Uterus (tissue), 4 donors: ENCODE measurements around the gene IAH1. TPM values are rescaled to one million over a fixed set of nuclear protein-coding genes. Genes with fewer than 3 reads are reported as not detected.

ENCODE experiments used
- DNase-seq, 2 donors: peaks; one replicate each; pipeline ENCODE4 v3.0.0-alpha.2; 2019 to 2020
- H3K27ac ChIP-seq, 2 donors: fragments of 200-600 bp; sonication (generic); 1 replicate in 1 of 2; 2 replicates in 1 of 2; pipeline ENCODE4 v1.5.1; 2016 to 2018
- H3K27me3 ChIP-seq, 2 donors: fragments of 200-600 bp; sonication (generic); one replicate each; pipeline ENCODE4 v1.5.1; 2018 to 2019; ENCODE audit warnings: control low read depth in 1 of 2
- H3K36me3 ChIP-seq, 2 donors: fragments of 200-600 bp; sonication (generic); one replicate each; pipeline ENCODE4 v1.5.1; 2019; ENCODE audit warnings: control low read depth in 1 of 2
- H3K4me1 ChIP-seq, 2 donors: fragments of 200-600 bp; sonication (generic); one replicate each; pipeline ENCODE4 v1.5.1; 2018 to 2019; ENCODE audit warnings: control low read depth in 1 of 2
- H3K4me3 ChIP-seq, 2 donors: fragments of 200-600 bp; sonication (generic); 1 replicate in 1 of 2; 2 replicates in 1 of 2; pipeline ENCODE4 v1.5.1; 2018 to 2019; ENCODE audit warnings: mild to moderate bottlenecking in 1 of 2
- H3K9me3 ChIP-seq, 2 donors: fragments of 200-600 bp; sonication (generic); one replicate each; pipeline ENCODE4 v1.5.1; 2019; ENCODE audit warnings: control low read depth in 1 of 2
- CTCF ChIP-seq, 4 experiments: fragments of 200-600 bp in 2 of 4; fragments of 450-650 bp in 2 of 4; sonication (generic) in 2 of 4; IDR thresholded peaks; one replicate each; pipeline ENCODE4 v1.5.1; 2016 to 2019; ENCODE audit warnings: antibody characterized with exemption in 4 of 4, mild to moderate bottlenecking in 2 of 4, moderate library complexity in 1 of 4
- POLR2A ChIP-seq, 2 donors: fragments of 450-650 bp; IDR thresholded peaks; one replicate each; pipeline ENCODE4 v1.6.1; 2016; ENCODE audit warnings: antibody characterized with exemption in 2 of 2, mild to moderate bottlenecking in 1 of 2, moderate library complexity in 1 of 2
- intact Hi-C: fragments of 100-400 bp; cut with DNase I; formaldehyde crosslinking; loops from one replicate; pipeline ENCODE4 v1.15.1; 2023; ENCODE audit warnings: low total_unique reads
- total RNA-seq, 4 donors: library from RNA; depleted of rRNA in 3 of 4; stranded (reverse); fragments of >200 nt in 3 of 4; gene quantifications; one replicate each; pipeline versions ENCODE4 v1.1.0 to v1.2.4, GENCODE V29; 2014 to 2023
- donor health status: DM: yes; HTN: yes; CAD: no.

The IAH1 gene
- total RNA-seq, 4 donors from 2014 or later = 32.4 to 59.1 (median 38.1) TPM

- H3K4me3 ChIP-seq = no peak overlapping the region
- no peak for DNase-seq
- TF ChIP-seq POLR2A (IDR thresholded peaks at IDR 0.05) (no peak), CTCF (IDR thresholded peaks at IDR 0.05) (no peak)
- intact Hi-C loops = no loop called here
- no peaks in the 10 kb centered on the region for H3K36me3 ChIP-seq
- H3K4me1 ChIP-seq = no peaks in the 10 kb centered on the region
- no peak overlapping the region for H3K27ac ChIP-seq
- H3K9me3 ChIP-seq = no peaks in the 10 kb centered on the region
- H3K27me3 ChIP-seq = no peaks in the 10 kb centered on the region
Observed at GRCh38 chr2:9524291-9524690, 49.9 kb downstream of the IAH1 start.

GRCh38 chr2:9525266-9525665 lies 50.9 kb downstream of the IAH1 start:
- Histone ChIP-seq H3K4me3 (no peak overlapping the region), H3K27me3 (no peaks in the 10 kb centered on the region), H3K27ac (no peak overlapping the region), H3K4me1 (no peaks in the 10 kb centered on the region), H3K9me3 (no peaks in the 10 kb centered on the region), H3K36me3 (no peaks in the 10 kb centered on the region)
- DNase-seq = no peak
- TF ChIP-seq POLR2A (IDR thresholded peaks at IDR 0.05) = no peak
- no peak for TF ChIP-seq CTCF (IDR thresholded peaks at IDR 0.05)
- intact Hi-C loops = no loop called here

- DNase-seq = no peak
- intact Hi-C loops = no loop called here
- TF ChIP-seq POLR2A (IDR thresholded peaks at IDR 0.05) (no peak), CTCF (IDR thresholded peaks at IDR 0.05) (no peak)
- Histone ChIP-seq H3K9me3 (no peaks in the 10 kb centered on the region), H3K4me1 (no peaks in the 10 kb centered on the region), H3K27ac (no peak overlapping the region), H3K4me3 (no peak overlapping the region), H3K36me3 (no peaks in the 10 kb centered on the region), H3K27me3 (no peaks in the 10 kb centered on the region)
Observed at GRCh38 chr2:9527995-9528787, 53.8 kb downstream of the IAH1 start.

GRCh38 chr2:9532421-9532820 lies 58.1 kb downstream of the IAH1 start:
- no peak for DNase-seq
- no peak overlapping the region for H3K4me3 ChIP-seq
- no peaks in the 10 kb centered on the region for H3K36me3 ChIP-seq
- H3K27ac ChIP-seq = no peak overlapping the region
- no peak for TF ChIP-seq POLR2A (IDR thresholded peaks at IDR 0.05)
- intact Hi-C loops = no loop called here
- peaks cover 0 to 4% of the 10 kb centered on the region in 2 donors for H3K4me1 ChIP-seq
- H3K9me3 ChIP-seq = no peaks in the 10 kb centered on the region
- H3K27me3 ChIP-seq = no peaks in the 10 kb centered on the region

GRCh38 chr2:9533663-9534062 lies 59.3 kb downstream of the IAH1 start:
- no peaks in the 10 kb centered on the region for H3K27me3 ChIP-seq
- peaks cover 0 to 4% of the 10 kb centered on the region in 2 donors for H3K4me1 ChIP-seq
- no peak overlapping the region for H3K4me3 ChIP-seq
- no peak overlapping the region for H3K27ac ChIP-seq
- no peaks in the 10 kb centered on the region for H3K9me3 ChIP-seq
- DNase-seq = no peak
- intact Hi-C loops = no loop called here
- no peak for TF ChIP-seq CTCF (IDR thresholded peaks at IDR 0.05)
- TF ChIP-seq POLR2A (IDR thresholded peaks at IDR 0.05) = no peak
- H3K36me3 ChIP-seq = no peaks in the 10 kb centered on the region
